Body of pancreas (tissue), 4 donors: ENCODE measurements around the gene SPTB. TPM values are rescaled to one million over a fixed set of nuclear protein-coding genes. Genes with fewer than 3 reads are reported as not detected.
A peak's percentile ranks its signal among the peaks of the same experiment; 100 is the strongest.

Source experiments
- ATAC-seq: fragments of 150-250 bp; one replicate; pipeline ENCODE4 v1.9.1; 2016
- DNase-seq, 4 donors: peaks; one replicate each; pipeline ENCODE4 v3.0.0-alpha.2; 2019
- H3K27ac ChIP-seq, 4 donors: fragments of 200-600 bp; sonication (generic); 1 replicate in 3 of 4; 2 replicates in 1 of 4; pipeline versions ENCODE4 v1.5.1 to v1.6.1; 2016 to 2019; ENCODE audit warnings: mild to moderate bottlenecking in 1 of 4, mixed read lengths in 1 of 4, moderate library complexity in 1 of 4
- H3K27me3 ChIP-seq, 2 donors: fragments of 200-600 bp; sonication (generic); one replicate each; pipeline ENCODE4 v1.6.0; 2016; ENCODE audit warnings: mild to moderate bottlenecking in 1 of 2
- H3K36me3 ChIP-seq, 2 donors: fragments of 200-600 bp; sonication (generic); replicated peaks in 1 of 2; 2 replicates each; pipeline ENCODE4 v1.5.1; 2016; ENCODE audit warnings: low read depth in 2 of 2; ENCODE audit not compliant: insufficient read depth in 1 of 2
- H3K4me1 ChIP-seq: fragments of 200-600 bp; sonication (generic); one replicate; pipeline ENCODE4 v1.6.0; 2016
- H3K4me3 ChIP-seq, 2 donors: fragments of 200-600 bp; sonication (generic); 1 replicate in 1 of 2; 2 replicates in 1 of 2; pipeline ENCODE4 v1.5.1; 2016 to 2019
- H3K9me3 ChIP-seq, 3 donors: fragments of 200-600 bp; sonication (generic); 1 replicate in 2 of 3; 2 replicates in 1 of 3; pipeline ENCODE4 v1.5.1; 2016
- CTCF ChIP-seq, 7 experiments: fragments of 450-650 bp in 4 of 7; fragments of 200-600 bp in 3 of 7; sonication (generic) in 3 of 7; IDR thresholded peaks; one replicate each; pipeline ENCODE4 v1.5.1; 2016 to 2019; ENCODE audit warnings: antibody characterized with exemption in 7 of 7
- POLR2A ChIP-seq, 3 donors: fragments of 450-650 bp; IDR thresholded peaks; one replicate each; pipeline ENCODE4 v1.6.1; 2016; ENCODE audit warnings: antibody characterized with exemption in 3 of 3, mild to moderate bottlenecking in 2 of 3
- WGBS, 2 donors: methylation state at CpG; one replicate each; pipeline ENCODE4 v1.1.5; 2017; 5-methylcytosine and 5-hydroxymethylcytosine counted together
- intact Hi-C: fragments of 100-400 bp; cut with DNase I; formaldehyde crosslinking; loops from one replicate; pipeline ENCODE4 v1.15.1; 2023
- total RNA-seq, 2 donors: library from RNA; depleted of rRNA; stranded (reverse); fragments of >200 nt; gene quantifications; one replicate each; pipeline ENCODE4 v1.1.0, GENCODE V29; 2016

SPTB gene
- total RNA-seq, 2 donors from 2014 or later, result 3.4 to 8.6 TPM

- Histone ChIP-seq H3K27me3 (no peaks in the 10 kb centered on the region), H3K4me3 (no peak overlapping the region), H3K9me3 (no peaks in the 10 kb centered on the region), H3K27ac (peak overlapping the region; percentile 59 to 97 (median 85)), H3K36me3 (no peaks in the 10 kb centered on the region), H3K4me1 (peaks cover 70% of the 10 kb centered on the region)
- no peak for TF ChIP-seq POLR2A (IDR thresholded peaks at IDR 0.05)
- TF ChIP-seq CTCF (IDR thresholded peaks at IDR 0.05), result no peak
- DNase-seq (peak; percentile 59 to 82 (median 78)), ATAC-seq (peak; percentile 13)
- intact Hi-C loops, result no loop called here
- 16 to 18% methylated on average over 18 of the region's 18 CpGs for WGBS, 2 donors
Observed at GRCh38 chr14:64708148-64709004, 171.3 kb downstream of the SPTB start.

- DNase-seq (peak in 1 of 4 donors; percentile 14), ATAC-seq (no peak)
- Histone ChIP-seq H3K4me1 (peaks cover 77% of the 10 kb centered on the region), H3K9me3 (no peaks in the 10 kb centered on the region), H3K27me3 (no peaks in the 10 kb centered on the region), H3K4me3 (no peak overlapping the region), H3K27ac (peak overlapping the region; percentile 59 to 97 (median 85)), H3K36me3 (no peaks in the 10 kb centered on the region)
- TF ChIP-seq CTCF (IDR thresholded peaks at IDR 0.05) (no peak), POLR2A (IDR thresholded peaks at IDR 0.05) (no peak)
- WGBS, 2 donors, result 50 to 54% methylated on average over 7 of the region's 7 CpGs
- intact Hi-C loops, result no loop called here
Observed at GRCh38 chr14:64707661-64708060, 172.0 kb downstream of the SPTB start.

GRCh38 chr14:64706593-64707193 lies 173.0 kb downstream of the SPTB start:
- peak in 1 of 4 donors; percentile 25 for DNase-seq
- WGBS, 2 donors, result 25 to 27% methylated on average over 7 to 14 of the region's 14 CpGs

GRCh38 chr14:64706119-64706592 lies 173.6 kb downstream of the SPTB start:
- TF ChIP-seq CTCF (IDR thresholded peaks at IDR 0.05) (no peak), POLR2A (IDR thresholded peaks at IDR 0.05) (no peak)
- peak overlapping the region; percentile 84 to 97 (median 88) for H3K27ac ChIP-seq
- DNase-seq (peak in 1 of 4 donors; percentile 9), ATAC-seq (no peak)
- H3K36me3 ChIP-seq, result no peaks in the 10 kb centered on the region
- intact Hi-C loops, result no loop called here
- H3K4me1 ChIP-seq, result peaks cover 76% of the 10 kb centered on the region
- H3K4me3 ChIP-seq, result no peak overlapping the region
- no peaks in the 10 kb centered on the region for H3K27me3 ChIP-seq
- WGBS, 2 donors, result 18 to 34% methylated on average over 3 to 4 of the region's 4 CpGs
- no peaks in the 10 kb centered on the region for H3K9me3 ChIP-seq

More at GRCh38 chr14:64706593-64707193, 173.0 kb downstream of the SPTB start:
- Histone ChIP-seq H3K4me3 (no peak overlapping the region), H3K9me3 (no peaks in the 10 kb centered on the region), H3K4me1 (peaks cover 80% of the 10 kb centered on the region), H3K27me3 (no peaks in the 10 kb centered on the region), H3K36me3 (no peaks in the 10 kb centered on the region), H3K27ac (peak overlapping the region; percentile 84 to 97 (median 88))
- no peak for ATAC-seq
- intact Hi-C loops, result no loop called here
- TF ChIP-seq CTCF (IDR thresholded peaks at IDR 0.05), result no peak
- no peak for TF ChIP-seq POLR2A (IDR thresholded peaks at IDR 0.05)
